Osteocyte (in vitro differentiated cells): ENCODE measurements around the gene TNRC6A. TPM values are rescaled to one million over a fixed set of nuclear protein-coding genes. Genes with fewer than 3 reads are reported as not detected.

Experiments used
- DNase-seq: peaks from one replicate; pipeline ENCODE4 v3.0.0; 2021; ENCODE audit warnings: mixed read lengths; ENCODE audit not compliant: unreplicated experiment; ENCODE audit errors: extremely low spot score
- H3K27ac Mint-ChIP-seq: one replicate; pipeline ENCODE4 v1.8.0; 2021; ENCODE audit warnings: mild to moderate bottlenecking, mixed read lengths; ENCODE audit not compliant: unreplicated experiment
- H3K27me3 Mint-ChIP-seq: one replicate; pipeline ENCODE4 v1.8.0; 2021; ENCODE audit warnings: mixed read lengths; ENCODE audit not compliant: unreplicated experiment
- H3K36me3 Mint-ChIP-seq: one replicate; pipeline ENCODE4 v1.8.0; 2021; ENCODE audit warnings: mixed read lengths; ENCODE audit not compliant: unreplicated experiment
- H3K4me1 Mint-ChIP-seq: one replicate; pipeline ENCODE4 v1.8.0; 2021; ENCODE audit warnings: mixed read lengths; ENCODE audit not compliant: unreplicated experiment
- H3K4me3 Mint-ChIP-seq: one replicate; pipeline ENCODE4 v1.8.0; 2021; ENCODE audit warnings: mild to moderate bottlenecking, moderate library complexity, mixed read lengths; ENCODE audit not compliant: unreplicated experiment
- H3K9me3 Mint-ChIP-seq: one replicate; pipeline ENCODE4 v1.8.0; 2021; ENCODE audit warnings: mixed read lengths; ENCODE audit not compliant: unreplicated experiment
- total RNA-seq: library from RNA; stranded (reverse); gene quantifications from 2 replicates; pipeline ENCODE4 v1.2.1, GENCODE V29; 2021
- TF ChIP-seq, protein P1 (sequence below): fragments of 200-600 bp; sonication (generic); IDR thresholded peaks from 2 replicates; pipeline ENCODE4 v1.5.0; 2021; ENCODE audit warnings: antibody characterized with exemption, mild to moderate bottlenecking, moderate library complexity

Gene TNRC6A
- total RNA-seq, 1 donor from 2014 or later = 68.0 TPM

DNA sequence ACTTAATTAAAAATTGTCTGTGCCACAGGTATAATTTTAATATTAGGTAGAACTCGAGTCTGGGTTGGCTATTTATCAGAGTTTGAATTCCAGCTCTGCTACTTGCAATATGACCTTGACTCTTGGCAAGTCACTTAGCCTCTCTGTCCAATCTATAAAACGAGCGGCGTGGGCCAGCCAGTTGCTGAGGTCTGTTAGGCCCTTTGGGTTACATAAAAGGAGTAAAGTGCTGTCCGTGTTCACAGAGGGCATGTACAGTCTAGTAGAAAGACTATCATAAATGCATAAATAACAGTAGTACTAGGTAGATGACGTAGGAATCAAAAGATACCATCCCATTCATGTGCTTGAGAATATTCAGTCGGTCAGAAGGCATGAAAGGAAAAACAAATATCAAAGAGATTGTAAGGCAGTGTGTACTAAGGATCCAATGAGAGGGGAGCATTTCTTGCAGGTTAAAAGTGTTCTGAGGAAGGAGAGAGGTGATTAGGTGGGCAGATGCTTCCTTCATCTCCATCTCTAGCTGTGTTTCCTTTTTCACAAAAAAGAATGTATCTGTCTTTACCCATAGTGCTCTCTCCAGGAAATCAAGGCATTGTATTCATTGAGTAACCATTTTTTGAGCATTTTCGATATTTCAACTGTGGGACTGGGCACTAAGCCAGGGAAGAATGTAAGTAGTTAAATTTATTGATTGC is 2.4 kb downstream of the TNRC6A start:
- Mint-ChIP-seq H3K4me3 (peak overlapping the region; percentile 98), H3K36me3 (peaks cover 18% of the 10 kb centered on the region), H3K4me1 (peaks cover 52% of the 10 kb centered on the region), H3K27me3 (no peaks in the 10 kb centered on the region), H3K9me3 (no peaks in the 10 kb centered on the region), H3K27ac (peak overlapping the region; percentile 79)
- TF ChIP-seq, protein P1, sequence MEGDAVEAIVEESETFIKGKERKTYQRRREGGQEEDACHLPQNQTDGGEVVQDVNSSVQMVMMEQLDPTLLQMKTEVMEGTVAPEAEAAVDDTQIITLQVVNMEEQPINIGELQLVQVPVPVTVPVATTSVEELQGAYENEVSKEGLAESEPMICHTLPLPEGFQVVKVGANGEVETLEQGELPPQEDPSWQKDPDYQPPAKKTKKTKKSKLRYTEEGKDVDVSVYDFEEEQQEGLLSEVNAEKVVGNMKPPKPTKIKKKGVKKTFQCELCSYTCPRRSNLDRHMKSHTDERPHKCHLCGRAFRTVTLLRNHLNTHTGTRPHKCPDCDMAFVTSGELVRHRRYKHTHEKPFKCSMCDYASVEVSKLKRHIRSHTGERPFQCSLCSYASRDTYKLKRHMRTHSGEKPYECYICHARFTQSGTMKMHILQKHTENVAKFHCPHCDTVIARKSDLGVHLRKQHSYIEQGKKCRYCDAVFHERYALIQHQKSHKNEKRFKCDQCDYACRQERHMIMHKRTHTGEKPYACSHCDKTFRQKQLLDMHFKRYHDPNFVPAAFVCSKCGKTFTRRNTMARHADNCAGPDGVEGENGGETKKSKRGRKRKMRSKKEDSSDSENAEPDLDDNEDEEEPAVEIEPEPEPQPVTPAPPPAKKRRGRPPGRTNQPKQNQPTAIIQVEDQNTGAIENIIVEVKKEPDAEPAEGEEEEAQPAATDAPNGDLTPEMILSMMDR = no peak
- no peak for DNase-seq

DNA sequence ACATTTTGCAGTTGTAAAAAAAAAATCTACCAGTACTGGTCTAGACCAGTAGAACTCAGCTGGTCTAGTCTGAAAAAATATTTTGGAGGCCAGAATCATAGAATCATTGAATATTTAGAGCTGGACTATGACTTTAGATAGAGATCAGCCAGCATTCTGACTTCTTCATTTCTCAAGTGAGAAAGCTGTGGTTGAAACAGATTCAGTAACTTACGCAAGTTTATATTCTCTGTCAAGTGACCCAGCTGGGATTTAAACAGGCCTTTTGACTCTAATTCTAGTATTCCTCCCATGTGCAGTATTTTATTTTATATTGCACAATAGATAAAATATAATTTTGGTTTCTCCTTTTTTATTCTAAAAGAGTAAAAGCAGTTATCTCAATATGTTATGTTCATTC is 4.9 kb downstream of the TNRC6A start:
- no peaks in the 10 kb centered on the region for H3K9me3 Mint-ChIP-seq
- H3K27me3 Mint-ChIP-seq = no peaks in the 10 kb centered on the region
- TF ChIP-seq, protein P1 = no peak
- no peak for DNase-seq
- H3K36me3 Mint-ChIP-seq = peaks cover 20% of the 10 kb centered on the region
- no peak overlapping the region for H3K4me3 Mint-ChIP-seq
- H3K4me1 Mint-ChIP-seq = peaks cover 70% of the 10 kb centered on the region
- peak overlapping the region; percentile 45 for H3K27ac Mint-ChIP-seq

DNA sequence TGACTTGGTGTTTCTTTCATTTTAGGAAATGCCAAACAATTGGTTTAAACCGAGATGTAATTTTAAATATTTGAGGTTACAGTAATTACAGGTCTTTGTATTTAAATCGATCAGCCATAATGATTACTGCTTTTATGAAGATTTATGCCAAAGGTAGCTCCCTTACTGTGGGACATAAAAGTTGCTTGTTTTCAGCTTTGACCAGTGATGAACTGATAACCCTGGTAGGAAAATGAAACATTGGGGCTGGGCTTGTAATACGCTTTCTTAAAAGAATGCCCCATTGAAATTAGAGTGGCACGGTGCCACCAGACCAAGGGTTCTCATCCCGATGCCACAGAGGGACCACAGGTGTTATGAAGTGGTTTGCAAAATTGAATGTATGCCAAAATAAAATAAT is 7.3 kb downstream of the TNRC6A start:
- Mint-ChIP-seq H3K27ac (peak overlapping the region; percentile 79), H3K36me3 (peaks cover 29% of the 10 kb centered on the region), H3K4me1 (peaks cover 73% of the 10 kb centered on the region), H3K9me3 (no peaks in the 10 kb centered on the region), H3K27me3 (no peaks in the 10 kb centered on the region), H3K4me3 (no peak overlapping the region)
- TF ChIP-seq, protein P1 = no peak
- no peak for DNase-seq

DNA sequence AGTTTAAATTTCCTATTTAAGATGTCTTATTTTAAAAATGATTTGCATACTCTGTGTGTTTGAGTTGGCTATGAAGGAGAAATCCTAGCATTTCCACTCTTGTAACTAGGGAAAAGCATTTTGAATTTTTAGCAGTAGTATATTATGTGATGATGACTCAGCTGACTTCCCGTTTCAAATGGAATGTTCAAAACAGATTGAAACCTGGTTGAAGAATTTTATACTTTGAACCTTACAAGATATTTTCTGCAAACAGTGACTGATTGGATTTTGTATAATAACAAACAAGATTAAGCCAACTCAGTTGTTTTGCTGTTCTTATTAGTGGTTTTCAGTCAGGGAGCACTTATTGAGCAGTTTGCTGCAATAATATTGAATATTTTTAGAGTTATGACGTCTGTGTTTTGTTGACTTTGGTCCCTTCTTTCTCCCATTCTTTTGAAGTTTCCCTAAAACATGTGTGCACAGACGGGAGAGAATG is 8.0 kb downstream of the TNRC6A start:
- peak overlapping the region; percentile 79 for H3K27ac Mint-ChIP-seq
- peaks cover 29% of the 10 kb centered on the region for H3K36me3 Mint-ChIP-seq
- no peak for DNase-seq
- H3K9me3 Mint-ChIP-seq = no peaks in the 10 kb centered on the region
- H3K4me1 Mint-ChIP-seq = peaks cover 69% of the 10 kb centered on the region
- no peaks in the 10 kb centered on the region for H3K27me3 Mint-ChIP-seq
- H3K4me3 Mint-ChIP-seq = peak overlapping the region; percentile 33
- TF ChIP-seq, protein P1 = no peak

DNA sequence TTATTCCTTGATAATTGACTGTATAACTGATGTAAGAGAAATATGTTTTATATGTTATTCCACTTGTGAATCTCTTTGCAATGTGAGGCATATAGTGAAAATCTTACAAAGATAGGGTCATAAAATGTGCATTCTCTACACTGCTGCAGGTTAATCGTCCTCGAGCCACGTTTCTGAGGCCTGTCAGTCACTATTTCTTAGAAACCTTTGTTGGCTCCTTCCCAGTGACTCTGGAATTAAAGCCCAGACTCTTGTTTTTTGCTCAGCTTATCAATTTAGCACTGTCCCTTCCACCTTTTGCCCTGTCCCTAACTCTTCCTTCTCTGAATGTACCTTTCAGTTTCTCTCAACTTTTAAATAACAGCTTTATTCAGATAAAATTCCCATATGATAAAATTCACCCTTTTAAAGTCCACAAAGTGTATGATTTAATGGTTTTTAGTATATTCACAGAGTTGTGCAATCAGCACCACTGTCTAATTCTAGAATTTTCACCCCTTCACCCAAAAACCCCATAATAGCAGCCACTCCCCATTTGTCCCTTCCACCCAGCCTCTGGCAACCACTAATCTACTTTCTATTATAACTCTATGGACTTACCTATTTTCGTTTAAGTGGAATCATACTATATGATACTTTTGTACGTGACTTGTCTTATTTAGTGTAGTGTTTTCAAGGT is 8.6 kb downstream of the TNRC6A start:
- peak overlapping the region; percentile 33 for H3K4me3 Mint-ChIP-seq
- peaks cover 72% of the 10 kb centered on the region for H3K4me1 Mint-ChIP-seq
- no peaks in the 10 kb centered on the region for H3K27me3 Mint-ChIP-seq
- peaks cover 30% of the 10 kb centered on the region for H3K36me3 Mint-ChIP-seq
- no peaks in the 10 kb centered on the region for H3K9me3 Mint-ChIP-seq
- TF ChIP-seq, protein P1 = no peak
- peak overlapping the region; percentile 79 for H3K27ac Mint-ChIP-seq
- no peak for DNase-seq
